Measurements from ENCODE around the gene TNIK. TPM values are rescaled to one million over a fixed set of nuclear protein-coding genes. Genes with fewer than 3 reads are reported as not detected.

Gene TNIK
- total RNA-seq, 1 donor from 2014 or later, result 9.3 TPM

- Mint-ChIP-seq H3K27ac (no peak overlapping the region), H3K27me3 (ENCODE audit: low read depth) (no peaks in the 10 kb centered on the region), H3K9me3 (no peaks in the 10 kb centered on the region), H3K4me3 (no peak overlapping the region), H3K4me1 (peaks cover 13% of the 10 kb centered on the region), H3K36me3 (no peaks in the 10 kb centered on the region)
- no peak for DNase-seq (ENCODE audit: low spot score in 2 of 2, unreplicated experiment in 2 of 2)
- TF ChIP-seq, protein P1, sequence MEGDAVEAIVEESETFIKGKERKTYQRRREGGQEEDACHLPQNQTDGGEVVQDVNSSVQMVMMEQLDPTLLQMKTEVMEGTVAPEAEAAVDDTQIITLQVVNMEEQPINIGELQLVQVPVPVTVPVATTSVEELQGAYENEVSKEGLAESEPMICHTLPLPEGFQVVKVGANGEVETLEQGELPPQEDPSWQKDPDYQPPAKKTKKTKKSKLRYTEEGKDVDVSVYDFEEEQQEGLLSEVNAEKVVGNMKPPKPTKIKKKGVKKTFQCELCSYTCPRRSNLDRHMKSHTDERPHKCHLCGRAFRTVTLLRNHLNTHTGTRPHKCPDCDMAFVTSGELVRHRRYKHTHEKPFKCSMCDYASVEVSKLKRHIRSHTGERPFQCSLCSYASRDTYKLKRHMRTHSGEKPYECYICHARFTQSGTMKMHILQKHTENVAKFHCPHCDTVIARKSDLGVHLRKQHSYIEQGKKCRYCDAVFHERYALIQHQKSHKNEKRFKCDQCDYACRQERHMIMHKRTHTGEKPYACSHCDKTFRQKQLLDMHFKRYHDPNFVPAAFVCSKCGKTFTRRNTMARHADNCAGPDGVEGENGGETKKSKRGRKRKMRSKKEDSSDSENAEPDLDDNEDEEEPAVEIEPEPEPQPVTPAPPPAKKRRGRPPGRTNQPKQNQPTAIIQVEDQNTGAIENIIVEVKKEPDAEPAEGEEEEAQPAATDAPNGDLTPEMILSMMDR (IDR thresholded peaks at IDR 0.05; ENCODE audit: unreplicated experiment), result no peak
These were observed 225.8 kb downstream of the TNIK start for GRCh38 chr3:171234298-171235010.

- TF ChIP-seq, protein P1 (IDR thresholded peaks at IDR 0.05; ENCODE audit: unreplicated experiment), result no peak
- Mint-ChIP-seq H3K9me3 (peaks cover under 1% of the 10 kb centered on the region), H3K4me1 (peaks cover 6% of the 10 kb centered on the region), H3K27ac (no peak overlapping the region), H3K4me3 (no peak overlapping the region), H3K36me3 (peaks cover under 1% of the 10 kb centered on the region), H3K27me3 (ENCODE audit: low read depth) (no peaks in the 10 kb centered on the region)
- DNase-seq (ENCODE audit: low spot score in 2 of 2, unreplicated experiment in 2 of 2), result no peak
These were observed 228.8 kb downstream of the TNIK start for GRCh38 chr3:171231361-171231760.

DNA sequence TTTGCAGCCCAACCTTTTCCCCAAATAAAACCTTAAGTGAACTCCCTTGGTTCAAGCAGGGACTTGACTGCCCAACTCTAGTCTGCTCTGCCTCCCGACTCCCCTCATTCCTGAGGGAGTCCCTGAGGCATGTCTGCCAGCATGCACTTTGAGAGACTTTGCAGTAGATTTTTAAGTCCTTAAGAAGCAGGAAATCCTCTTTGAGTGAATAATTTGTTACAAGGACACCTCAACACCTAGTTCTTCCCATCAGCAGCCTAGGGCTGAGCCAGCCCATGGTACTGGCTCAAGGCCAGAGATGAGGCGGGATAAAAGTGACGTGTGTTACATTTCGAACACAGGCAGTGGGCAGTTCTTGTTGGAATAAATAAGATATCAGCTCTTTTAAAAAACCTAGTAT is 229.3 kb downstream of the TNIK start:
- Mint-ChIP-seq H3K9me3 (peaks cover 5% of the 10 kb centered on the region), H3K27ac (no peak overlapping the region), H3K4me1 (peaks cover under 1% of the 10 kb centered on the region), H3K27me3 (ENCODE audit: low read depth) (no peaks in the 10 kb centered on the region), H3K36me3 (peaks cover 5% of the 10 kb centered on the region), H3K4me3 (no peak overlapping the region)
- TF ChIP-seq, protein P1 (IDR thresholded peaks at IDR 0.05; ENCODE audit: unreplicated experiment), result no peak
- no peak for DNase-seq (ENCODE audit: low spot score in 2 of 2, unreplicated experiment in 2 of 2)

GRCh38 chr3:171229173-171229572 is 231.0 kb downstream of the TNIK start:
- Mint-ChIP-seq H3K36me3 (peaks cover 6% of the 10 kb centered on the region), H3K4me1 (no peaks in the 10 kb centered on the region)

DNA sequence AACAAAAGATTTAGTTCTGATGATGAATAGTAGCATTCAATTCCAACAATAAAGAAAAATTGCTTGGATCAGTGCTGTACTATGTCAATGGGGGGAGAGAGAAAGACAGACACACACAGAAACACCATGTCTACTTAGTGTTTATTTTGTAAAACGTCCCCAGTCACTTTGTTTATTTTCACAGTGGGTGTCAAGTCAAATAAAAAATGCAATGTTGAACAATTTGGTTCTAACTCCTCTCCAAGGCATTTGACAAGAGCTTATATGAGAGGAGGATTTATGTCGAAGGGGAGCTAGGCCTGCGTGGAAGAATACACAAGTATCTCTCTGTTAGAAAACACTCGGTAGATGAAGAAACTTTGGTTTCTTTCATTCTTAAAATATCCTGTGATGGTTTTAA is 232.0 kb downstream of the TNIK start:
- Mint-ChIP-seq H3K27ac (no peak overlapping the region), H3K36me3 (peaks cover 6% of the 10 kb centered on the region), H3K27me3 (ENCODE audit: low read depth) (no peaks in the 10 kb centered on the region), H3K4me3 (no peak overlapping the region), H3K4me1 (no peaks in the 10 kb centered on the region), H3K9me3 (peaks cover 13% of the 10 kb centered on the region)
- TF ChIP-seq, protein P1 (IDR thresholded peaks at IDR 0.05; ENCODE audit: unreplicated experiment), result no peak
- no peak for DNase-seq (ENCODE audit: low spot score in 2 of 2, unreplicated experiment in 2 of 2)

More at GRCh38 chr3:171229173-171229572, 231.0 kb downstream of the TNIK start:
- Mint-ChIP-seq H3K27me3 (ENCODE audit: low read depth) (no peaks in the 10 kb centered on the region), H3K9me3 (peaks cover 13% of the 10 kb centered on the region), H3K4me3 (no peak overlapping the region), H3K27ac (no peak overlapping the region)
- no peak for DNase-seq (ENCODE audit: low spot score in 2 of 2, unreplicated experiment in 2 of 2)
- TF ChIP-seq, protein P1 (IDR thresholded peaks at IDR 0.05; ENCODE audit: unreplicated experiment), result no peak

All from mesothelial cell of epicardium (in vitro differentiated cells).